SK-N-SH treated with all-trans-retinoic acid at 6 μM for 48 hours (cell line): ENCODE results near the gene SERPINA7.

ENCODE experiments used
- ATAC-seq: fragments of 200-7000 bp; cut with Tn5 transposase; 3 replicates; pipeline ENCODE4 v1.9.1; 2020; ENCODE audit warnings: mild to moderate bottlenecking, moderate library complexity
- ARNTL ChIP-seq: fragments of 450-650 bp; formaldehyde crosslinking; IDR thresholded peaks from 2 replicates; pipeline ENCODE4 v1.5.0; 2020; ENCODE audit warnings: low read depth, mild to moderate bottlenecking, moderate library complexity, borderline replicate concordance
- BACH2 ChIP-seq: fragments of 250-450 bp; sonication (Bioruptor Pico); IDR thresholded peaks from 2 replicates; pipeline ENCODE4 v1.9.0; 2021; ENCODE audit warnings: mild to moderate bottlenecking, borderline replicate concordance
- CREB5 ChIP-seq: fragments of 250-450 bp; sonication (Bioruptor Pico); IDR thresholded peaks from 2 replicates; pipeline ENCODE4 v1.5.1; 2020; ENCODE audit warnings: low read depth, mild to moderate bottlenecking, moderate library complexity
- CSDC2 ChIP-seq: fragments of 250-450 bp; sonication (Bioruptor Pico); IDR thresholded peaks from 2 replicates; pipeline ENCODE4 v1.5.0; 2020; ENCODE audit warnings: mild to moderate bottlenecking, moderate library complexity
- CSRNP3 ChIP-seq: fragments of 250-450 bp; sonication (Bioruptor Pico); IDR thresholded peaks from 2 replicates; pipeline ENCODE4 v1.5.1; 2021; ENCODE audit warnings: mild to moderate bottlenecking, moderate library complexity
- ESRRG ChIP-seq: fragments of 250-450 bp; sonication (Bioruptor Pico); IDR thresholded peaks from 2 replicates; pipeline ENCODE4 v1.6.1; 2021; ENCODE audit warnings: mild to moderate bottlenecking
- GLIS3 ChIP-seq: fragments of 250-450 bp; sonication (Bioruptor Pico); IDR thresholded peaks from 2 replicates; pipeline ENCODE4 v1.5.0; 2020; ENCODE audit warnings: mild to moderate bottlenecking, moderate library complexity
- ISL1 ChIP-seq: fragments of 250-450 bp; sonication (Bioruptor Pico); IDR thresholded peaks from 2 replicates; pipeline ENCODE4 v2.1.2; 2022; ENCODE audit warnings: mild to moderate bottlenecking, moderate library complexity
- OSR1 ChIP-seq: fragments of 250-450 bp; sonication (Bioruptor Pico); IDR thresholded peaks from 2 replicates; pipeline ENCODE4 v1.8.0; 2022; ENCODE audit warnings: moderate library complexity, mild to moderate bottlenecking, inconsistent platforms
- PATZ1 ChIP-seq: fragments of 250-450 bp; sonication (Bioruptor Pico); IDR thresholded peaks from 2 replicates; pipeline ENCODE4 v1.8.0; 2020; ENCODE audit warnings: mild to moderate bottlenecking, moderate library complexity, borderline replicate concordance
- POU6F1 ChIP-seq: fragments of 250-450 bp; sonication (Bioruptor Pico); IDR thresholded peaks from 2 replicates; pipeline ENCODE4 v1.8.0; 2021; ENCODE audit warnings: low read depth, mild to moderate bottlenecking, moderate library complexity, borderline replicate concordance
- SNAI2 ChIP-seq: fragments of 250-450 bp; sonication (Bioruptor Pico); IDR thresholded peaks from 2 replicates; pipeline ENCODE4 v1.5.0; 2020; ENCODE audit warnings: mild to moderate bottlenecking, moderate library complexity
- TCF4 ChIP-seq: fragments of 250-450 bp; sonication (Bioruptor Pico); IDR thresholded peaks from 2 replicates; pipeline ENCODE4 v1.8.0; 2021; ENCODE audit warnings: mild to moderate bottlenecking, moderate library complexity, borderline replicate concordance
- TOX ChIP-seq: fragments of 250-450 bp; sonication (Bioruptor Pico); IDR thresholded peaks from 2 replicates; pipeline ENCODE4 v1.8.0; 2021; ENCODE audit warnings: mild to moderate bottlenecking, moderate library complexity, borderline replicate concordance
- TSHZ2 ChIP-seq: fragments of 250-450 bp; sonication (Bioruptor Pico); IDR thresholded peaks from 2 replicates; pipeline ENCODE4 v1.5.0; 2020; ENCODE audit warnings: mild to moderate bottlenecking, moderate library complexity
- ZC3H10 ChIP-seq: fragments of 250-450 bp; sonication (Bioruptor Pico); IDR thresholded peaks from 2 replicates; pipeline ENCODE4 v1.5.1; 2021; ENCODE audit warnings: mild to moderate bottlenecking, moderate library complexity
- ZFP30 ChIP-seq: fragments of 450-650 bp; formaldehyde crosslinking; IDR thresholded peaks from 2 replicates; pipeline ENCODE4 v1.5.0; 2022; ENCODE audit warnings: mild to moderate bottlenecking, moderate library complexity
- ZNF565 ChIP-seq: fragments of 450-650 bp; formaldehyde crosslinking; conservative IDR thresholded peaks from 2 replicates; pipeline ENCODE4 v1.5.0; 2020; ENCODE audit warnings: low read depth, mild to moderate bottlenecking, moderate library complexity
- ZNF70 ChIP-seq: fragments of 450-650 bp; formaldehyde crosslinking; IDR thresholded peaks from 2 replicates; pipeline ENCODE4 v1.5.0; 2020; ENCODE audit warnings: mild to moderate bottlenecking, moderate library complexity
- ZNF8 ChIP-seq: fragments of 450-650 bp; formaldehyde crosslinking; IDR thresholded peaks from 2 replicates; pipeline ENCODE4 v1.5.0; 2020; ENCODE audit warnings: mild to moderate bottlenecking, moderate library complexity

Gene SERPINA7

GRCh38 chrX:106038625-106039024 lies at the start of gene SERPINA7:
Gene SERPINA7, minus strand, starts transcription at chrX:106038727. Its CDS starts 1,669 bp downstream, at chrX:106037058.
- no peak for ATAC-seq
- TF ChIP-seq ISL1 (CRISPR knock-in tag) (no peak), ZNF70 (CRISPR knock-in tag) (no peak), ZNF8 (CRISPR knock-in tag) (no peak), TOX (no peak), ESRRG (CRISPR knock-in tag) (no peak), CSRNP3 (CRISPR knock-in tag) (no peak), CREB5 (CRISPR knock-in tag) (no peak), TCF4 (CRISPR knock-in tag) (no peak), TSHZ2 (CRISPR knock-in tag) (no peak), OSR1 (CRISPR knock-in tag) (no peak), CSDC2 (CRISPR knock-in tag) (no peak), BACH2 (no peak), GLIS3 (CRISPR knock-in tag) (no peak), POU6F1 (no peak)
- TF ChIP-seq, all 23 proteins: peak for 0

GRCh38 chrX:106069048-106069447 lies 30.5 kb upstream of the SERPINA7 start:
- no peak for ATAC-seq
- TF ChIP-seq GLIS3 (CRISPR knock-in tag) (no peak), ZNF70 (CRISPR knock-in tag) (no peak), ARNTL (CRISPR knock-in tag) (no peak), TSHZ2 (CRISPR knock-in tag) (no peak), ZFP30 (CRISPR knock-in tag) (no peak), ZC3H10 (CRISPR knock-in tag) (no peak)

GRCh38 chrX:106050054-106050453 lies 11.5 kb upstream of the SERPINA7 start:
- ATAC-seq = no peak
- no peak for TF ChIP-seq BACH2
- TF ChIP-seq SNAI2 = no peak
- TF ChIP-seq POU6F1 = no peak
- TF ChIP-seq CSRNP3 (CRISPR knock-in tag) = no peak
- no peak for TF ChIP-seq CREB5 (CRISPR knock-in tag)
- no peak for TF ChIP-seq ARNTL (CRISPR knock-in tag)
- TF ChIP-seq ZFP30 (CRISPR knock-in tag) = no peak
- no peak for TF ChIP-seq ZNF565 (CRISPR knock-in tag)
- no peak for TF ChIP-seq ZC3H10 (CRISPR knock-in tag)
- no peak for TF ChIP-seq OSR1 (CRISPR knock-in tag)
- TF ChIP-seq PATZ1 (CRISPR knock-in tag) = no peak
